ENCODE data around the gene DOCK7.

- TF ChIP-seq CTCF (IDR thresholded peaks at IDR 0.05; ENCODE audit: low read depth, low read length, missing input control) (no peak), RAD21 (IDR thresholded peaks at IDR 0.05) (no peak), GABPA (IDR thresholded peaks at IDR 0.05 in 1 of 2, conservative IDR thresholded peaks at IDR 0.05 in 1 of 2) (no peak), TAF1 (conservative IDR thresholded peaks at IDR 0.05) (no peak), JUND (IDR thresholded peaks at IDR 0.05) (no peak)
These were observed 1.4 kb downstream of the DOCK7 start for GRCh38 chr1:62686822-62687221.

All from liver (tissue), 3 donors.